HK-2 (cell line): Measurements from ENCODE around the gene PRKG1.
"Not testable (repeated sequence)": the region's sequence is repeated elsewhere in the genome, so short reads cannot be mapped to it uniquely, and the experiment has no call there.

ENCODE experiments used
- DNase-seq: peaks from one replicate; pipeline ENCODE4 v3.0.0-alpha.2; 2018; ENCODE audit not compliant: unreplicated experiment

PRKG1 gene

GRCh38 chr10:52210161-52210560 is 1135.9 kb downstream of the PRKG1 start:
- DNase-seq = no peak

- no peak for DNase-seq
These were observed 1137.8 kb downstream of the PRKG1 start for GRCh38 chr10:52212062-52212461.

- DNase-seq = no peak
These were observed 1138.5 kb downstream of the PRKG1 start for GRCh38 chr10:52212802-52213201.

DNA sequence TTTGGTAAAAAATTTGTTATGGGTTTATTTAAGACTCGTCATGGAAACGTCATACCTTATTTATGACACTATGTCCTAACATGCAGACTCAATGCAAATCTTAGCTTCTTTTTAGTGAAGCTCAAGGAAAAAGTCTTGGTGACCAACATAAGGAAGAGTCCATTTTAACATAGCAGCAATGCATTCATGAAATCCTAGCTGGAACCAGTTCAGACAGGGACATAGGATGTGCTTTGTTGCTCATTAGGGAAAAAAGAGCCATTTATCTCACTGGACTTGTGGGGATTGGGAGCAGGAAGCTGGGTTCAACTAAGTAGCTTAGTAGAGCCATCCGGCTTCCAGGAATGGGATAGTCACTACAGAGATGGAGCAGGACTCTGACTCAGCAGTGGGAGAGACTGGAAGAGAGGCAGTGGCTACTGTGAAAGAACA is 1139.0 kb downstream of the PRKG1 start:
- DNase-seq = no peak

DNA sequence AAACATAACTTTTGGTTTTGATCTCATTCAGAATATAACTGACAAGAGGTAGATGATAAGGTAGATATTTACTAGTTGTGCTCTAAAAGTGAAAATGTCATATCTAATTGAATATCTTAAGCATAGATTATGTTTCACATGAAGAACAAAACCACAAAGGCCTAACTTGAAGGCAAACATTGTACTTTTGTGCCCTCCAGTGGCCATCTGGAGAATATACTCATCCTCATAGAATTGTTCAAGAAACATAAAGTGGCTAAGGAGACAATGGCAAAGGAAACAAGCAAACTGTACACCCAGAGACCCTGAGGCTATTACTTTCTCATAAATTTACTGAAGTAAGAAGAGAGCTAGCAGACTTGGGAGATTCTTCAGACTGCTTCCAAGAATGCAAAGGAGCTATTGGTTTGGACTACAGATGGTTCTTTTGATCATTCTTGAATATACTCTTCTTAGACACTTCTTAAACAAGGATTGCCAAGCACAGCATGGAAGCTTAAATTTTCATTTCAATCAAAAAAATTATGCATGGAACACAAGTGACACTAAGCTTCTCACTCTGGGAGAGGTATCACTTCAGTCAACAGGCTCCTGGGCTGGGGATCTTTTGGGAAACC is 1141.6 kb downstream of the PRKG1 start:
- peak; percentile 29 for DNase-seq

- no peak for DNase-seq
These were observed 1142.6 kb downstream of the PRKG1 start for GRCh38 chr10:52216852-52217251.

GRCh38 chr10:52217531-52217930 is 1143.2 kb downstream of the PRKG1 start:
- no peak for DNase-seq

DNA sequence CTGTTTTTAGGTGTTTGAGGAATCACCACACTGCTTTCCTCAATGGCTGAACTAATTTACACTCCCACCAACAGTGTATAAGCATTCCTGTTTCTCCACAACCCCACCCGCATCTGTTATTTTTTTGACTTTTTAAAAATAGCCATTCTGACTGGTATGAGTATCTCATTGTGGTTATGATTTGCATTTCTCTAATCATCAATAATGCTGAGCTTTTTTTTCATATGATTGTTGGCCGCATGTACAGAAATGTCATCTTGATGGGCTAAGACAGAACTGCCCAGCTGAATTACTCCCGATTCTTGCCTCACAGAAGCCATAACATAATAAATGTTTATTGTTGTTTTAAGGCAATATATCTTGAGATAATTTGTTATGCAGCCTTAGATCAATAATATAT is 1146.7 kb downstream of the PRKG1 start:
- no peak for DNase-seq

DNA sequence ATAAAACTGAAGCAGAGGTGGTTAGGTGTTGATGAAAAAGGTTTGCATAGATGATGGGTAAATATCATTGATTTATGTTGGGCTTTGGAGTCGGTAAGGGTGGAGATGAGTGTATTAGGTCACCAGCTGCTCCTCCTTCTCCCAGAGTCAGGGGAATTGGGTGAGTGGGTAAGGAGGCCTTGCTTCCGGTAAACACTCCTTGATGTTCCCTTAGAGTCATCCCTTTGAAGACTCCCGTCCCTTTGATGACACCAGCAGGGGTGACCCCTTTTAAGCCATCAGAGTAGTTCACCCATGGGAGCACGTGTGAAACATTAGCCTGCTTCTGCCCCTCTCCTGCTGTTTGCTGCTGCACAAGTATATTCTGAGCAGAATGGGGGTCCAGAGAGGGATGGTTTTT is 1147.6 kb downstream of the PRKG1 start:
- DNase-seq = no peak

DNA sequence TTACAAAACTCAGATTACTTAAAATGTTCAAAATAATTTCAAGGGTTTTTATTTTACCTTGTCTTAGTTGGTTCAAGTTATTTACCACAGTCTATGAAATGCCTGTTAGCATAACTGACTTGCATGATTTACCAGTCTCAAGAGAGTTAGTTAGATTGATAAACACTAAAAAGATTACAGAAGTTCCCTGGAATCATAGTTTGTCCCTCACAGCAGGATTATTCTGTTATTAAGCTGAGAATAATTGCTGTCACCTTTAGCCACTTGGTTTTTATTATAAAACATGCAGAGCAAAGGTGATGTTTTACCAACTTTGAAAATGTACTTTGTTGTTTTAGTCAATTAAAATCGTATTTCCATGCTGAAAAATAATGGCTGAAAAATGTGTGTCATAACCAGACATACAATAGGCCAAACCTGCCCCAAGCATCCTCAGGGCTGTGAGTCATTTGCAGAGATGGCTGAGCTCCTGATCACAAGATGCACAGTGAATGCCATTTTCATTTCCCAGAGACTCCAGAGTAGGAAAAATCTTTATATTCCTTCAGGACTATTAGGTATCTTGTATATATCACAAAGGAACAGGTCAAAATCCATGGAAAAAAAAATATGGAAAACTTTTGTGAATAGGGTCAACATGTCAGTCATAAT is 1152.0 kb downstream of the PRKG1 start:
- DNase-seq = no peak

GRCh38 chr10:52228556-52228955 is 1154.3 kb downstream of the PRKG1 start:
- DNase-seq = no peak

GRCh38 chr10:52229291-52229931 is 1155.1 kb downstream of the PRKG1 start:
- no peak for DNase-seq

GRCh38 chr10:52232561-52233350 is 1158.5 kb downstream of the PRKG1 start:
- no peak for DNase-seq

GRCh38 chr10:52233351-52233991 is 1159.2 kb downstream of the PRKG1 start:
- DNase-seq = not testable (repeated sequence)

GRCh38 chr10:52239771-52240170 is 1165.5 kb downstream of the PRKG1 start:
- no peak for DNase-seq

- no peak for DNase-seq
These were observed 1171.3 kb downstream of the PRKG1 start for GRCh38 chr10:52245547-52245946.

DNA sequence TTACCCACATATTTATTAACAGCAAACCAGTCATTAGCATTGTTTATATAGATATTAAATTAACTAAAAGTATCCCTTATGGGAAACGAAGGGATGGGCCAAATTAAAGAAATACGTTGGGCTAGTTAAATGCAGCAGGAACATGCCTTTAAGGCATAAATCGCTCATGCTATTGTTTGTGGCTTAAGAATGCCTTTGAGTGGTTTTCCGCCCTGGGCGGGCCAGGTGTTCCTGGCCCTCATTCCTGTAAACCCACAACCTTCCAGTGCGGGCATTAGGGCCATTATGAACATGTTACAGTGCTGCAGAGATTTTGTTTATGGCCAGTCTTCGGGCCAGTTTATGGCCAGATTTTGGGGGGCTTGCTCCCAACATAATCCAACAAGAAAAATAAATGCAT is 1173.6 kb downstream of the PRKG1 start:
- not testable (repeated sequence) for DNase-seq

GRCh38 chr10:52248697-52249306 is 1174.5 kb downstream of the PRKG1 start:
- DNase-seq = no peak

GRCh38 chr10:52249850-52250395 is 1175.6 kb downstream of the PRKG1 start:
- no peak for DNase-seq

DNA sequence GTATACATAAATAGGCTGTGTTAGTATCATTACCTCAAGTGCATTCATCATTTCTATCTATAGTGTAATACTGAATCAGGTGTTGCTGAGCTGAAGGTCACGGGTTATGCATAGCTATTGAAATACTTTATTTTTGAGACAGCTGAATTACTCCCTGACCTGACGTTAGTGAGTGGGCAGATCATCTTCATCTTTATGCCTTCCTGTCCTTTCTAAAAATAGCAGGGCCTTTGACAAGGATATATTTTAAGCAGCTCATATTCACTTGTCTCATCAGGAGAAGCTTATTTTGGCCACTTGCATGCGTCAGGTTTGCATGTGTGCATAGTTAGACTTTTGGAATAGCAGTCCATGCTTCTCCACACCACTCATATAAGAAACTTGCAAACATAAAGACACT is 1176.2 kb downstream of the PRKG1 start:
- DNase-seq = no peak

DNA sequence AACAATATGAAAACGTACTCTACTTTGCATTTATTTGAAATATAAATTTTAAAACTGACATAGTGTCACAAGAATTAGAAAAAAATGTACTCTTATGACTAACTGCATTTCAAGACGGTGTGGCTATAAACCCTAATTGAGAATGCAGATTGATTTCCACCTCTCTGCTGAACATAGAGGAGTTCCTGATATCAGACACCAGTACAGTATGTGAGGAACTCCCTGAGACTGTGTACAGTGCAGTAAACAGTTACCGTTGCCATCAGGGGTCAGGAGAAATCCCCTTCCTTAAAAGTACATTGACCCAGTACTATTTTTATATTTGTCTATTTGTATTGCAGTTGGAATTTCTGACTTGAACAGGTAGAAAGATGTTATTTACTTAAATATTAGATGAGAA is 1178.0 kb downstream of the PRKG1 start:
- DNase-seq = no peak
